GM12878 (cell line): Measurements from ENCODE around the gene ACACA. TPM values are rescaled to one million over a fixed set of nuclear protein-coding genes. Genes with fewer than 3 reads are reported as not detected.

ENCODE experiments used
- ATAC-seq: fragments of 200-7000 bp; cut with Tn5 transposase; 3 replicates; pipeline ENCODE4 v1.9.1; 2020; ENCODE audit warnings: mild to moderate bottlenecking, moderate library complexity
- BruUV-seq: library from RNA; stranded (reverse); fragments of 400-500 nt; replicated peaks from 2 replicates; lab custom pipeline; 2021; lab: Mats Ljungman, UMichigan
- CTCF ChIA-PET: fragments of 300-600 bp; sonication (Branson Sonifier 250); formaldehyde crosslinking; extraction: SDS; loops from one replicate; lab custom pipeline; 2021; ENCODE audit warnings: inconsistent platforms; lab: Yijun Ruan, JAX
- POLR2A ChIA-PET: fragments of 350-600 bp; formaldehyde crosslinking; extraction: SDS; loops from one replicate; lab custom pipeline; 2021; ENCODE audit warnings: inconsistent platforms; lab: Charles Lee
- RAD21 ChIA-PET: fragments of 300-600 bp; sonication (Branson Sonifier 250); formaldehyde crosslinking; loops from one replicate; lab custom pipeline; 2023; ENCODE audit warnings: antibody characterized with exemption; ENCODE audit not compliant: unreplicated experiment; lab: Charles Lee
- SMC1A ChIA-PET: fragments of 300-600 bp; sonication (Branson Sonifier 250); formaldehyde crosslinking; loops from one replicate; lab custom pipeline; 2023; ENCODE audit not compliant: unreplicated experiment, uncharacterized antibody; lab: Charles Lee
- DNase-seq: peaks from one replicate; pipeline ENCODE4 v3.0.0-alpha.2; 2011; ENCODE audit warnings: low read depth, low spot score
- FAIRE-seq: peaks from 3 replicates; lab custom pipeline; 2011; peaks lifted over from hg19 to GRCh38; lab: Jason Lieb, UNC
- H2AFZ ChIP-seq: 2 replicates; pipeline ENCODE4 v1.6.0; 2011; ENCODE audit warnings: low read depth, low read length, control low read depth; ENCODE audit not compliant: control insufficient read depth
- H3K27ac ChIP-seq: 2 replicates; pipeline ENCODE4 v1.5.1; 2011; ENCODE audit warnings: control low read depth; ENCODE audit not compliant: control insufficient read depth, insufficient read depth
- H3K27me3 ChIP-seq, 2 experiments: replicated peaks in 1 of 2; 2 replicates each; pipeline versions ENCODE4 v1.6.0 to v1.6.1; 2011; ENCODE audit warnings: low read length in 1 of 2; ENCODE audit not compliant: control insufficient read depth in 2 of 2, insufficient read depth in 2 of 2
- H3K36me3 ChIP-seq, 2 experiments: 2 replicates each; pipeline ENCODE4 v1.5.1; 2011; ENCODE audit warnings: low read length in 1 of 2; ENCODE audit not compliant: control insufficient read depth in 2 of 2, insufficient read depth in 2 of 2
- H3K4me1 ChIP-seq: 2 replicates; pipeline ENCODE4 v1.6.1; 2011; ENCODE audit warnings: mild to moderate bottlenecking, low read length, moderate library complexity, mixed read lengths; ENCODE audit not compliant: control insufficient read depth, insufficient read depth
- H3K4me2 ChIP-seq: 2 replicates; pipeline ENCODE4 v1.6.0; 2011; ENCODE audit warnings: control low read depth; ENCODE audit not compliant: control insufficient read depth, insufficient read depth
- H3K4me3 ChIP-seq: fragments of 200-600 bp; sonication (generic); 2 replicates; pipeline ENCODE4 v1.5.1; 2016
- H3K79me2 ChIP-seq: 2 replicates; pipeline ENCODE4 v1.6.0; 2011; ENCODE audit warnings: low read length; ENCODE audit not compliant: control insufficient read depth, insufficient read depth
- H3K9ac ChIP-seq: 2 replicates; pipeline ENCODE4 v1.8.0; 2011; ENCODE audit warnings: low read length, control low read depth, mixed read lengths; ENCODE audit not compliant: control insufficient read depth, insufficient read depth
- H3K9me3 ChIP-seq: replicated peaks from 3 replicates; pipeline ENCODE4 v1.5.1; 2011; ENCODE audit warnings: mild to moderate bottlenecking, low read length; ENCODE audit not compliant: control insufficient read depth, insufficient read depth
- H4K20me1 ChIP-seq: 2 replicates; pipeline ENCODE4 v1.6.0; 2011; ENCODE audit not compliant: control insufficient read depth, insufficient read depth
- BCL11A ChIP-seq: IDR thresholded peaks from 2 replicates; pipeline ENCODE4 v1.6.1; 2011; ENCODE audit warnings: low read depth, low read length
- CBFB ChIP-seq: IDR thresholded peaks from 2 replicates; pipeline ENCODE4 v1.6.1; 2016; ENCODE audit warnings: antibody characterized with exemption, low read depth
- CHD1 ChIP-seq: IDR thresholded peaks from 2 replicates; pipeline ENCODE4 v1.6.1; 2012; ENCODE audit warnings: low read depth, low read length, improper control_type of control experiment
- CREM ChIP-seq: IDR thresholded peaks from 2 replicates; pipeline ENCODE4 v1.6.1; 2014; ENCODE audit warnings: antibody characterized with exemption, low read depth
- EP300 ChIP-seq, 2 experiments: fragments of 150-350 bp in 1 of 2; IDR thresholded peaks; 2 replicates each; pipeline ENCODE4 v1.6.1; 2011 to 2012; ENCODE audit warnings: low read depth in 2 of 2, low read length in 2 of 2, borderline replicate concordance in 1 of 2, improper control_type of control experiment in 1 of 2, inconsistent platforms in 1 of 2; ENCODE audit not compliant: control insufficient read depth in 1 of 2
- FOXM1 ChIP-seq: IDR thresholded peaks from 2 replicates; pipeline ENCODE4 v1.6.1; 2012; ENCODE audit warnings: low read depth, mild to moderate bottlenecking, inconsistent platforms, low read length, moderate library complexity
- JUNB ChIP-seq: IDR thresholded peaks from 2 replicates; pipeline ENCODE4 v1.6.1; 2016; ENCODE audit warnings: antibody characterized with exemption, mild to moderate bottlenecking
- NFIC ChIP-seq: IDR thresholded peaks from 2 replicates; pipeline ENCODE4 v1.6.1; 2012; ENCODE audit warnings: low read depth, mild to moderate bottlenecking, inconsistent platforms, low read length, moderate library complexity
- NFXL1 ChIP-seq: fragments of 450-650 bp; IDR thresholded peaks from 2 replicates; pipeline ENCODE4 v1.6.1; 2017; ENCODE audit warnings: antibody characterized with exemption, mild to moderate bottlenecking, borderline replicate concordance
- SMAD5 ChIP-seq: IDR thresholded peaks from 2 replicates; pipeline ENCODE4 v1.6.1; 2016; ENCODE audit warnings: antibody characterized with exemption, low read depth
- SREBF2 ChIP-seq: IDR thresholded peaks from 2 replicates; pipeline ENCODE4 v1.6.1; 2012; ENCODE audit warnings: mild to moderate bottlenecking, low read length
- TARDBP ChIP-seq: IDR thresholded peaks from 2 replicates; pipeline ENCODE4 v1.6.1; 2016; ENCODE audit warnings: borderline replicate concordance
- WGBS: methylation state at CpG from one replicate; pipeline ENCODE4 v1.1.6; 2016; ENCODE audit warnings: low lambda C conversion rate; ENCODE audit not compliant: insufficient replicate concordance, insufficient coverage; ENCODE audit errors: missing lambda C conversion rate; 5-methylcytosine and 5-hydroxymethylcytosine counted together
- in situ Hi-C: fragments of 300-500 bp; cut with MboI; formaldehyde crosslinking; loops from 9 replicates; pipeline ENCODE4 v1.14.3; 2018; ENCODE audit warnings: mixed read lengths
- intact Hi-C: fragments of 100-400 bp; cut with micrococcal nuclease; formaldehyde crosslinking; loops from one replicate; pipeline ENCODE4 v1.14.2; 2022; ENCODE audit not compliant: unreplicated experiment
- polyA plus RNA-seq, 11 experiments: library from polyadenylated mRNA; depleted of rRNA in 4 of 11; unstranded in 6 of 11; stranded (reverse) in 5 of 11; fragments of >200 nt; fragmentation: Nextera tagmentation in 4 of 11; fragmentation: Illumina TruSeq in 1 of 11; extraction: Ambion mirVana in 4 of 11; extraction: Trizol in 1 of 11; gene quantifications; 1 replicate in 1 of 11; 2 replicates in 10 of 11; pipeline versions ENCODE4 v1.2.1 to v1.2.3, GENCODE V29; 2011 to 2016; ENCODE audit warnings: inconsistent platforms in 2 of 11, missing spikeins in 2 of 11, low read depth in 1 of 11
- total RNA-seq, 4 experiments: library from RNA; depleted of rRNA in 3 of 4; stranded (reverse); fragments of >200 nt in 3 of 4; fragmentation: Illumina TruSeq in 1 of 4; extraction: Trizol in 1 of 4; gene quantifications; 2 replicates each; pipeline versions ENCODE4 v1.2.1 to v1.2.3, GENCODE V29; 2013 to 2021
- TF ChIP-seq, protein P1 (sequence below): fragments of 450-650 bp; IDR thresholded peaks from 2 replicates; pipeline ENCODE4 v1.6.1; 2018; ENCODE audit warnings: borderline replicate concordance, mild to moderate bottlenecking; ENCODE audit not compliant: partially characterized antibody
- TF ChIP-seq, protein P2 (sequence below): fragments of 450-650 bp; IDR thresholded peaks from 2 replicates; pipeline ENCODE4 v1.6.1; 2017; ENCODE audit warnings: mild to moderate bottlenecking

Gene ACACA
- total and polyA plus RNA-seq, 10 of the 15 experiments (the other 5 are each of a cell fraction or from before 2014, with no cell fraction given) = 12.9 to 74.2 (median 32.0) TPM

DNA sequence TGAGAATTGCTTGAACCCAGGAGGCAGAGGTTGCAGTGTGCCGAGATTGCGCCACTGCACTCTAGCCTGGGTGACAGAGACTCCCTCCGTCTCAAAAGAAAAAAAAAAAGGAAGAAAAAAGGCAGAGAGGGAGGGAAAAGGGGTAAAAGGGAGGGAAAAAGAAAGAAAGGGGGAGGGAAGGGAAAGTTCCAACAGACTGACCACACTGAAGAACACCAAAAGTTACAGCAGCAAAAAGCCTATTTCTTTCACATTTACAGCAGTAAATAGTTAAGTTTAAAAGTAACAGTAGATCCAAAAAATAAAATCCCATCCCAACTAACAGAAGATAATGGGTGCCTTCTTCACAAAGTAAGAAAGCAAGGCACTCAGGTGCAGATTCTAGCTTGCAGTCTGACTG, 67.8 kb downstream of the ACACA start:
- no TSS peak for BruUV-seq
- Histone ChIP-seq H3K4me3 (no peak overlapping the region), H3K79me2 (no peaks in the 10 kb centered on the region; the same call in 1 of the 2 replicates), H2AFZ (no peak overlapping the region), H3K27me3 (no peaks in the 10 kb centered on the region), H3K9me3 (no peaks in the 10 kb centered on the region), H3K4me2 (no peak overlapping the region), H3K9ac (no peak overlapping the region), H4K20me1 (no peaks in the 10 kb centered on the region), H3K36me3 (peaks cover 2 to 3% of the 10 kb centered on the region in 2 experiments; a peak in 2 of 4 replicates), H3K4me1 (no peaks in the 10 kb centered on the region), H3K27ac (no peak overlapping the region)
- intact Hi-C loops (no loop called here), in situ Hi-C loops (no loop called here)
- ChIA-PET RAD21 (no interaction called here), SMC1A (interaction anchor here (0.9 kb wide), 1 partner anchor 59 kb away, joined by 4 read pairs; no protein-coding TSS in a partner anchor), POLR2A (interaction anchor here (0.6 to 1.5 kb wide), 2 partner anchors 9 to 1412 kb away, joined by 4 read pairs; no protein-coding TSS in a partner anchor), CTCF (interaction anchor here (1.7 kb wide), 1 partner anchor 35 kb away, joined by 5 read pairs; no protein-coding TSS in a partner anchor)
- FAIRE-seq (no peak), ATAC-seq (no peak), DNase-seq (no peak)
- TF ChIP-seq CREM (no peak), SREBF2 (no peak), SMAD5 (no peak), NFXL1 (no peak), JUNB (no peak), CHD1 (no peak), TARDBP (no peak), NFIC (no peak), FOXM1 (no peak), BCL11A (no peak), EP300 (IDR thresholded peaks at IDR 0.05; ENCODE audit: borderline replicate concordance in 1 of 2, control insufficient read depth in 1 of 2, low read depth in 2 of 2, low read length in 2 of 2) (no peak), CBFB (no peak)
- TF ChIP-seq, protein P1, sequence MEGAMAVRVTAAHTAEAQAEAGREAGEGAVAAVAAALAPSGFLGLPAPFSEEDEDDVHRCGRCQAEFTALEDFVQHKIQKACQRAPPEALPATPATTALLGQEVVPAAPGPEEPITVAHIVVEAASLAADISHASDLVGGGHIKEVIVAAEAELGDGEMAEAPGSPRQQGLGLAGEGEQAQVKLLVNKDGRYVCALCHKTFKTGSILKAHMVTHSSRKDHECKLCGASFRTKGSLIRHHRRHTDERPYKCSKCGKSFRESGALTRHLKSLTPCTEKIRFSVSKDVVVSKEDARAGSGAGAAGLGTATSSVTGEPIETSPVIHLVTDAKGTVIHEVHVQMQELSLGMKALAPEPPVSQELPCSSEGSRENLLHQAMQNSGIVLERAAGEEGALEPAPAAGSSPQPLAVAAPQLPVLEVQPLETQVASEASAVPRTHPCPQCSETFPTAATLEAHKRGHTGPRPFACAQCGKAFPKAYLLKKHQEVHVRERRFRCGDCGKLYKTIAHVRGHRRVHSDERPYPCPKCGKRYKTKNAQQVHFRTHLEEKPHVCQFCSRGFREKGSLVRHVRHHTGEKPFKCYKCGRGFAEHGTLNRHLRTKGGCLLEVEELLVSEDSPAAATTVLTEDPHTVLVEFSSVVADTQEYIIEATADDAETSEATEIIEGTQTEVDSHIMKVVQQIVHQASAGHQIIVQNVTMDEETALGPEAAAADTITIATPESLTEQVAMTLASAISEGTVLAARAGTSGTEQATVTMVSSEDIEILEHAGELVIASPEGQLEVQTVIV = no peak
- TF ChIP-seq, protein P2, sequence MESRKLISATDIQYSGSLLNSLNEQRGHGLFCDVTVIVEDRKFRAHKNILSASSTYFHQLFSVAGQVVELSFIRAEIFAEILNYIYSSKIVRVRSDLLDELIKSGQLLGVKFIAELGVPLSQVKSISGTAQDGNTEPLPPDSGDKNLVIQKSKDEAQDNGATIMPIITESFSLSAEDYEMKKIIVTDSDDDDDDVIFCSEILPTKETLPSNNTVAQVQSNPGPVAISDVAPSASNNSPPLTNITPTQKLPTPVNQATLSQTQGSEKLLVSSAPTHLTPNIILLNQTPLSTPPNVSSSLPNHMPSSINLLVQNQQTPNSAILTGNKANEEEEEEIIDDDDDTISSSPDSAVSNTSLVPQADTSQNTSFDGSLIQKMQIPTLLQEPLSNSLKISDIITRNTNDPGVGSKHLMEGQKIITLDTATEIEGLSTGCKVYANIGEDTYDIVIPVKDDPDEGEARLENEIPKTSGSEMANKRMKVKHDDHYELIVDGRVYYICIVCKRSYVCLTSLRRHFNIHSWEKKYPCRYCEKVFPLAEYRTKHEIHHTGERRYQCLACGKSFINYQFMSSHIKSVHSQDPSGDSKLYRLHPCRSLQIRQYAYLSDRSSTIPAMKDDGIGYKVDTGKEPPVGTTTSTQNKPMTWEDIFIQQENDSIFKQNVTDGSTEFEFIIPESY = no peak
- no CpG with 5 or more reads among the region's 3 CpGs for WGBS
